ENCODE results near the gene KBTBD4.

KBTBD4 gene

GRCh38 chr11:47524291-47524874 lies 54.4 kb downstream of the KBTBD4 start:
- H3K4me3 ChIP-seq (ENCODE audit: low read depth, low read length), result no peak overlapping the region
- no peak for TF ChIP-seq CTCF (IDR thresholded peaks at IDR 0.05; ENCODE audit: borderline replicate concordance, insufficient read depth, low read depth, low read length)

GRCh38 chr11:47523490-47524225 lies 55.1 kb downstream of the KBTBD4 start:
- no peak for TF ChIP-seq CTCF (IDR thresholded peaks at IDR 0.05; ENCODE audit: borderline replicate concordance, insufficient read depth, low read depth, low read length)

More at GRCh38 chr11:47523490-47524225, 55.1 kb downstream of the KBTBD4 start:
- no peak overlapping the region for H3K4me3 ChIP-seq (ENCODE audit: low read depth, low read length)
